SK-N-SH (cell line): ENCODE data around the gene WNT16. TPM values are rescaled to one million over a fixed set of nuclear protein-coding genes. Genes with fewer than 3 reads are reported as not detected.

Experiments used
- CTCF ChIA-PET: fragments of 300-600, 350-600 bp; formaldehyde crosslinking; extraction: SDS; loops from one replicate; lab custom pipeline; 2021; lab: Yijun Ruan, JAX
- POLR2A ChIA-PET: fragments of 350-600 bp; sonication (Branson Sonifier 250); formaldehyde crosslinking; extraction: SDS; loops from one replicate; lab custom pipeline; 2020; ENCODE audit warnings: antibody characterized with exemption, inconsistent platforms; lab: Yijun Ruan, JAX
- DNase-seq: peaks from one replicate; pipeline ENCODE4 v3.0.0; 2012
- H2AFZ ChIP-seq: fragments of 200-600 bp; sonication (generic); 2 replicates; pipeline ENCODE4 v1.8.1; 2016; ENCODE audit warnings: antibody characterized with exemption, mild to moderate bottlenecking, low read depth
- H3F3A ChIP-seq: fragments of 200-600 bp; sonication (generic); replicated peaks from 2 replicates; pipeline ENCODE3; 2016; ENCODE audit warnings: antibody characterized with exemption, mild to moderate bottlenecking; ENCODE audit not compliant: insufficient read depth
- H3K27ac ChIP-seq, 2 experiments: fragments of 200-500 bp in 1 of 2; fragments of 200-600 bp in 1 of 2; sonication (Bioruptor generic) in 1 of 2; sonication (generic), shearing (Covaris generic) in 1 of 2; 2 replicates each; pipeline versions ENCODE4 v1.5.1 to v1.6.1; 2014 to 2016; ENCODE audit warnings: low read depth in 2 of 2, inconsistent platforms in 1 of 2, low read length in 1 of 2, mild to moderate bottlenecking in 1 of 2, mixed read lengths in 1 of 2
- H3K27me3 ChIP-seq: fragments of 200-600 bp; sonication (generic), shearing (Covaris generic); 2 replicates; pipeline ENCODE4 v1.6.1; 2016; ENCODE audit warnings: mixed run types; ENCODE audit not compliant: insufficient read depth
- H3K36me3 ChIP-seq, 2 experiments: fragments of 200-500 bp in 1 of 2; fragments of 200-600 bp in 1 of 2; sonication (Bioruptor generic) in 1 of 2; sonication (generic) in 1 of 2; replicated peaks in 1 of 2; 2 replicates each; pipeline versions ENCODE3 to v1.5.1; 2014 to 2016; ENCODE audit warnings: low read length in 1 of 2, mild to moderate bottlenecking in 1 of 2; ENCODE audit not compliant: insufficient read depth in 2 of 2, control insufficient read depth in 1 of 2
- H3K4me1 ChIP-seq, 2 experiments: fragments of 200-500 bp in 1 of 2; fragments of 200-600 bp in 1 of 2; sonication (Bioruptor generic) in 1 of 2; sonication (generic), shearing (Covaris generic) in 1 of 2; 2 replicates each; pipeline versions ENCODE4 v1.5.1 to v1.6.1; 2014 to 2016; ENCODE audit warnings: low read depth in 1 of 2, low read length in 1 of 2, mixed run types in 1 of 2; ENCODE audit not compliant: insufficient read depth in 2 of 2, control insufficient read depth in 1 of 2
- H3K4me2 ChIP-seq: fragments of 200-600 bp; sonication (generic), shearing (Covaris generic); 2 replicates; pipeline ENCODE4 v1.6.1; 2017; ENCODE audit warnings: mixed run types
- H3K4me3 ChIP-seq, 2 experiments: fragments of 200-500 bp in 1 of 2; fragments of 200-600 bp in 1 of 2; sonication (Bioruptor generic) in 1 of 2; sonication (generic), shearing (Covaris generic) in 1 of 2; 2 replicates each; pipeline versions ENCODE4 v1.5.1 to v1.8.1; 2014 to 2016; ENCODE audit warnings: low read depth in 2 of 2, inconsistent platforms in 1 of 2, low read length in 1 of 2, mild to moderate bottlenecking in 1 of 2, mixed read lengths in 1 of 2, moderate library complexity in 1 of 2
- H3K79me2 ChIP-seq: fragments of 200-600 bp; sonication (generic); 2 replicates; pipeline ENCODE4 v1.8.1; 2017; ENCODE audit warnings: mild to moderate bottlenecking; ENCODE audit not compliant: insufficient read depth
- H3K9ac ChIP-seq: fragments of 200-600 bp; sonication (generic); 2 replicates; pipeline ENCODE4 v1.6.1; 2017; ENCODE audit warnings: mixed run types
- H3K9me2 ChIP-seq: fragments of 200-600 bp; sonication (generic); 2 replicates; pipeline ENCODE4 v1.6.1; 2017; ENCODE audit warnings: mixed run types
- H3K9me3 ChIP-seq: fragments of 200-600 bp; sonication (generic); 2 replicates; pipeline ENCODE4 v1.6.1; 2017; ENCODE audit warnings: mixed run types, mild to moderate bottlenecking, moderate library complexity
- H4K20me1 ChIP-seq: fragments of 200-600 bp; sonication (generic); 2 replicates; pipeline ENCODE4 v1.6.1; 2017; ENCODE audit warnings: mild to moderate bottlenecking, mixed run types; ENCODE audit not compliant: insufficient read depth
- CHD2 ChIP-seq: fragments of 150-350 bp; IDR thresholded peaks from 2 replicates; pipeline ENCODE4 v1.6.1; 2018; ENCODE audit warnings: low read length; ENCODE audit not compliant: partially characterized antibody
- EP300 ChIP-seq, 2 experiments: IDR thresholded peaks; 2 replicates each; pipeline versions ENCODE4 v1.4.0 to v1.6.1; 2012; ENCODE audit warnings: borderline replicate concordance in 1 of 2, low read depth in 1 of 2, low read length in 1 of 2
- EZH2phosphoT487 ChIP-seq: fragments of 200-600 bp; sonication (generic); IDR thresholded peaks from 2 replicates; pipeline ENCODE4 v1.6.1; 2017; ENCODE audit warnings: low read depth, mixed run types, mild to moderate bottlenecking, antibody characterized with exemption, moderate library complexity, borderline replicate concordance
- FOSL2 ChIP-seq: IDR thresholded peaks from 2 replicates; pipeline ENCODE4 v1.4.0; 2012; ENCODE audit warnings: low read depth, mild to moderate bottlenecking, moderate library complexity, borderline replicate concordance
- FOXM1 ChIP-seq: IDR thresholded peaks from 2 replicates; pipeline ENCODE4 v1.4.0; 2012; ENCODE audit warnings: low read depth, mild to moderate bottlenecking
- GABPA ChIP-seq: IDR thresholded peaks from 2 replicates; pipeline ENCODE4 v1.4.0; 2012; ENCODE audit warnings: low read depth, mild to moderate bottlenecking
- GATA2 ChIP-seq: sonication (generic); formaldehyde crosslinking; IDR thresholded peaks from 2 replicates; pipeline ENCODE4 v1.5.0; 2020; ENCODE audit warnings: mild to moderate bottlenecking, missing genetic modification reagents
- JUND ChIP-seq: IDR thresholded peaks from 2 replicates; pipeline ENCODE4 v1.4.0; 2012
- MXI1 ChIP-seq: IDR thresholded peaks from 2 replicates; pipeline ENCODE4 v1.6.1; 2012; ENCODE audit warnings: mild to moderate bottlenecking, low read depth, low read length, improper control_type of control experiment
- NRF1 ChIP-seq: IDR thresholded peaks from 2 replicates; pipeline ENCODE4 v1.6.1; 2012; ENCODE audit warnings: low read depth, mild to moderate bottlenecking, low read length
- POLR2AphosphoS5 ChIP-seq: IDR thresholded peaks from 2 replicates; pipeline ENCODE4 v1.6.1; 2012; ENCODE audit warnings: low read depth, low read length
- RAD21 ChIP-seq: IDR thresholded peaks from 2 replicates; pipeline ENCODE4 v1.6.1; 2012; ENCODE audit warnings: mild to moderate bottlenecking, low read length
- TAF1 ChIP-seq: IDR thresholded peaks from 2 replicates; pipeline ENCODE4 v1.6.1; 2012; ENCODE audit warnings: low read depth, mild to moderate bottlenecking, low read length, moderate library complexity, borderline replicate concordance
- USF1 ChIP-seq: IDR thresholded peaks from 2 replicates; pipeline ENCODE4 v1.4.0; 2012; ENCODE audit warnings: low read depth, borderline replicate concordance
- YY1 ChIP-seq: IDR thresholded peaks from 2 replicates; pipeline ENCODE4 v1.4.0; 2012; ENCODE audit warnings: low read depth, mild to moderate bottlenecking
- ZBTB33 ChIP-seq: IDR thresholded peaks from 2 replicates; pipeline ENCODE4 v1.4.0; 2012; ENCODE audit warnings: low read depth, borderline replicate concordance
- WGBS: methylation state at CpG from one replicate; pipeline ENCODE4 v1.1.6; 2017; ENCODE audit warnings: low lambda C conversion rate; 5-methylcytosine and 5-hydroxymethylcytosine counted together
- polyA plus RNA-seq, 3 experiments: library from polyadenylated mRNA; depleted of rRNA; stranded (reverse); fragments of >200 nt; gene quantifications; 2 replicates each; pipeline ENCODE4 v1.2.3, GENCODE V29; 2012
- TF ChIP-seq, protein P1 (sequence below): IDR thresholded peaks from 2 replicates; pipeline ENCODE4 v1.4.0; 2012; ENCODE audit warnings: low read depth
- TF ChIP-seq, protein P2 (sequence below): fragments of 150-350 bp; IDR thresholded peaks from 2 replicates; pipeline ENCODE4 v1.6.1; 2016; ENCODE audit warnings: mild to moderate bottlenecking, low read depth, low read length

Gene WNT16
- polyA plus RNA-seq, 1 of the 3 experiments (the other 2 are of a cell fraction) = 0.05 TPM

- H3K9me3 ChIP-seq = no peaks in the 10 kb centered on the region
- H3K27me3 ChIP-seq = no peaks in the 10 kb centered on the region
- no peak overlapping the region for H3K9ac ChIP-seq
- peaks cover 7 to 12% of the 10 kb centered on the region in 2 experiments; a peak in 3 of 4 replicates for H3K4me1 ChIP-seq
- no peak for DNase-seq
- TF ChIP-seq FOSL2 (no peak), POLR2AphosphoS5 (no peak), EP300 (IDR thresholded peaks at IDR 0.05; ENCODE audit: borderline replicate concordance in 1 of 2, low read depth in 1 of 2, low read length in 1 of 2) (no peak), NRF1 (no peak), GATA2 (no peak), FOXM1 (no peak), MXI1 (no peak), USF1 (no peak), GABPA (no peak), JUND (no peak), RAD21 (no peak)
- H2AFZ ChIP-seq = no peak overlapping the region
- no peak overlapping the region for H3K4me3 ChIP-seq
- H3K79me2 ChIP-seq = peaks cover 34% of the 10 kb centered on the region
- 95% methylated on average over 2 of the region's 2 CpGs for WGBS
- peaks cover 77 to 87% of the 10 kb centered on the region in 2 experiments for H3K36me3 ChIP-seq
- H3K9me2 ChIP-seq = no peaks in the 10 kb centered on the region; the same call in 1 of the 2 replicates
- POLR2A ChIA-PET = no interaction called here
- no peak overlapping the region for H3K4me2 ChIP-seq
- no peak overlapping the region for H3K27ac ChIP-seq
- CTCF ChIA-PET = interaction anchor here (4.8 to 7.8 kb wide), 2 partner anchors 10 to 20 kb away, joined by 34 to 59 read pairs; partner anchors contain the start of gene FAM3C
- H3F3A ChIP-seq = peaks cover 29% of the 10 kb centered on the region
- no peaks in the 10 kb centered on the region for H4K20me1 ChIP-seq
Measured at GRCh38 chr7:121376979-121377378, 48.2 kb downstream of the WNT16 start.

- no peak for DNase-seq
- Histone ChIP-seq H3K79me2 (peaks cover 54% of the 10 kb centered on the region), H3K36me3 (peaks cover 66 to 83% of the 10 kb centered on the region in 2 experiments), H3K27me3 (no peaks in the 10 kb centered on the region), H3K4me3 (no peak overlapping the region), H3K9ac (no peak overlapping the region), H3F3A (peaks cover 24% of the 10 kb centered on the region), H2AFZ (no peak overlapping the region), H3K4me2 (no peak overlapping the region), H3K27ac (no peak overlapping the region), H4K20me1 (peaks cover 27% of the 10 kb centered on the region), H3K9me3 (no peaks in the 10 kb centered on the region), H3K4me1 (peaks cover 6 to 9% of the 10 kb centered on the region in 2 experiments; a peak in 3 of 4 replicates), H3K9me2 (no peaks in the 10 kb centered on the region; the same call in 1 of the 2 replicates)
- TF ChIP-seq YY1 (no peak), MXI1 (no peak), EP300 (IDR thresholded peaks at IDR 0.05; ENCODE audit: borderline replicate concordance in 1 of 2, low read depth in 1 of 2, low read length in 1 of 2) (no peak), JUND (no peak; the same call in 1 of the 2 replicates), FOXM1 (no peak), CHD2 (no peak), TAF1 (no peak), ZBTB33 (no peak), EZH2phosphoT487 (no peak)
- TF ChIP-seq, protein P1, sequence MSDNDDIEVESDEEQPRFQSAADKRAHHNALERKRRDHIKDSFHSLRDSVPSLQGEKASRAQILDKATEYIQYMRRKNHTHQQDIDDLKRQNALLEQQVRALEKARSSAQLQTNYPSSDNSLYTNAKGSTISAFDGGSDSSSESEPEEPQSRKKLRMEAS = no peak
- TF ChIP-seq, protein P2, sequence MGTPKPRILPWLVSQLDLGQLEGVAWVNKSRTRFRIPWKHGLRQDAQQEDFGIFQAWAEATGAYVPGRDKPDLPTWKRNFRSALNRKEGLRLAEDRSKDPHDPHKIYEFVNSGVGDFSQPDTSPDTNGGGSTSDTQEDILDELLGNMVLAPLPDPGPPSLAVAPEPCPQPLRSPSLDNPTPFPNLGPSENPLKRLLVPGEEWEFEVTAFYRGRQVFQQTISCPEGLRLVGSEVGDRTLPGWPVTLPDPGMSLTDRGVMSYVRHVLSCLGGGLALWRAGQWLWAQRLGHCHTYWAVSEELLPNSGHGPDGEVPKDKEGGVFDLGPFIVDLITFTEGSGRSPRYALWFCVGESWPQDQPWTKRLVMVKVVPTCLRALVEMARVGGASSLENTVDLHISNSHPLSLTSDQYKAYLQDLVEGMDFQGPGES = no peak
- ChIA-PET POLR2A (interaction anchor here (2.4 kb wide), 1 partner anchor 16 kb away, joined by 6 read pairs; the partner anchor contains the start of gene FAM3C), CTCF (interaction anchor here (1.1 to 7.8 kb wide), 6 partner anchors 9 to 298 kb away, joined by 3 to 59 read pairs (median 4); partner anchors contain the start of gene FAM3C)
- 88% methylated on average over 1 of the region's 1 CpG for WGBS
Measured at GRCh38 chr7:121379930-121380329, 51.1 kb downstream of the WNT16 start.
